ENCODE results near the gene ACTL6A. TPM values are rescaled to one million over a fixed set of nuclear protein-coding genes. Genes with fewer than 3 reads are reported as not detected.

Gene ACTL6A
- total RNA-seq, 3 donors from 2014 or later = 37.1 to 58.1 (median 46.2) TPM

DNA sequence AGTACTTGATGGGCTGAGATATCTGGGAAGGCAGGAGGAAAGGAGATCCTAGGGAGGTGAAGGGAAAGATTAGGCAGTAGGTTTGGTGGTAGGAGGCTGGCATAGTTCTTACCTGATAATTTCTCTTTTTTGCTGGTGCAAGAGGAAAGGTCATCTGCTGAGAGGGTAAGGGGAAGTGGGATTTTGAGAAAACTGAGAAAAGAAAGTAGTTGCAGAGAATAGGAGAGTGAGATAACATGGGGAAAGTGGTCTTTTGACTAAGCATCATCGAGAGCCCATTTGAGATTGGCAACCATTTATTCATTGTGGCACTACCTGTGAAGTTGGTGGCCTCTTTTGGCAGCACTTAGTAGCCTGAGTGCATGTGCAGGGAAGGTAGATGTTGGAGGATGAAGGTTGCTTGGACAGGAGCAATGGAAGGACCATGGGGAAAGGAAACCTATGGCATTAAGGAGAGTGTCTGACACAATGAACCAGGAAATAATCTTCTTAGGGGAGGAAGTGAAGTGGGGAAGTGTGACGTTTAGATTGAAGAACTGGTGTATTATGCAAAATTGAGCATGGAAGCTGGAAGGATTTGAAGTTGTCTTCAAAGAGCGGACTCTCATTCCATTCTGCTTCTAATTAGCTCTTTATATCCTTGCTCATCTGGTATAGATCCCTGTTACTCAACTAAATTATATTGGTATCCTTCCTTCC lies 68.2 kb downstream of the ACTL6A start:
- H3K9me3 ChIP-seq = no peaks in the 10 kb centered on the region
- no peak overlapping the region for H3K4me3 ChIP-seq
- no peak overlapping the region for H3K27ac ChIP-seq
- H3K27me3 ChIP-seq = no peaks in the 10 kb centered on the region
- intact Hi-C loops (cut with DNase I; ENCODE audit: low total_unique reads) = no loop called here
- no peak for TF ChIP-seq POLR2A (IDR thresholded peaks at IDR 0.05)
- TF ChIP-seq, protein P1, sequence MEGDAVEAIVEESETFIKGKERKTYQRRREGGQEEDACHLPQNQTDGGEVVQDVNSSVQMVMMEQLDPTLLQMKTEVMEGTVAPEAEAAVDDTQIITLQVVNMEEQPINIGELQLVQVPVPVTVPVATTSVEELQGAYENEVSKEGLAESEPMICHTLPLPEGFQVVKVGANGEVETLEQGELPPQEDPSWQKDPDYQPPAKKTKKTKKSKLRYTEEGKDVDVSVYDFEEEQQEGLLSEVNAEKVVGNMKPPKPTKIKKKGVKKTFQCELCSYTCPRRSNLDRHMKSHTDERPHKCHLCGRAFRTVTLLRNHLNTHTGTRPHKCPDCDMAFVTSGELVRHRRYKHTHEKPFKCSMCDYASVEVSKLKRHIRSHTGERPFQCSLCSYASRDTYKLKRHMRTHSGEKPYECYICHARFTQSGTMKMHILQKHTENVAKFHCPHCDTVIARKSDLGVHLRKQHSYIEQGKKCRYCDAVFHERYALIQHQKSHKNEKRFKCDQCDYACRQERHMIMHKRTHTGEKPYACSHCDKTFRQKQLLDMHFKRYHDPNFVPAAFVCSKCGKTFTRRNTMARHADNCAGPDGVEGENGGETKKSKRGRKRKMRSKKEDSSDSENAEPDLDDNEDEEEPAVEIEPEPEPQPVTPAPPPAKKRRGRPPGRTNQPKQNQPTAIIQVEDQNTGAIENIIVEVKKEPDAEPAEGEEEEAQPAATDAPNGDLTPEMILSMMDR (IDR thresholded peaks at IDR 0.05) = no peak
- TF ChIP-seq POLR2AphosphoS5 (IDR thresholded peaks at IDR 0.05) = no peak
- H3K36me3 ChIP-seq = no peaks in the 10 kb centered on the region
- no peaks in the 10 kb centered on the region for H3K4me1 ChIP-seq
- no peak for DNase-seq (ENCODE audit: low spot score in 2 of 2)

Other genes starting within 250 kb of the ACTL6A start
- 10 to 100 TPM; 41.4 to 44.9 (median 41.8) TPM for gene ZNF639, start 239.9 kb upstream of the ACTL6A start, total RNA-seq
- gene MFN1, start 215.2 kb upstream of the ACTL6A start, total RNA-seq = 10 to 100 TPM; 33.4 to 85.2 (median 61.0) TPM
- gene GNB4, start 111.5 kb upstream of the ACTL6A start, total RNA-seq = 10 to 100 TPM; 23.8 to 38.7 (median 29.6) TPM
- gene MRPL47, start 41.7 kb downstream of the ACTL6A start, total RNA-seq = 10 to 100 TPM; 21.4 to 28.5 (median 23.4) TPM
- 10 to 100 TPM; 62.6 to 97.5 (median 95.9) TPM for gene NDUFB5, start 41.9 kb downstream of the ACTL6A start, total RNA-seq
- 10 to 100 TPM; 11.4 to 17.3 (median 11.8) TPM for gene USP13, start 90.1 kb downstream of the ACTL6A start, total RNA-seq